NCI-H510A treated with DMSO at 0.1 percent for 48 hours (cell line): ENCODE results near the gene UBE2O.

ENCODE experiments used
- DNase-seq: peaks from one replicate; lab custom pipeline; 2025; lab: John Stamatoyannopoulos, UW

Gene UBE2O

DNA sequence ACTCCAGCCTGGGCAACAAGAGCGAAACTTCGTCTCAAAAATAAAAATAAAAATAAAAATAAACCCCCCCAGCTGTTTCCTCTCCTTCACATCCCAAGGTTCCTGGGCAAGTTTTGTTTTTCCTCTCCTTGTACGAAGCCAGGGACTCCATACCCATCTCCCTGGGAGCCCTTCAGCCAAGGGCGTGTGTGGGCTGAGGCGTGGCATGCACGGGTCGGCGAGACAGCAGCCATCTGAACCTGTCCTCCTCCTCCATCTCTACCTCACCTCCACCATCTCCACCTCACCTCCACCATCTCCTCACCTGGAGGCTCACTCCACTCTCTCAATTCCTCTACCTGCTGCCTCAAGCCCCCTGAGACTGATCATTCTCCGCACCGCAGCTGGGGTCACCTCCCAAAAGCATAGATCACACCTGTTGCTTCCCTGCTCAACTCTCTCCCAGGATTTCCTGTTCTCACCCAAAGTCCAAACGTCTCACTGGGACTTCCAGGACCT lies 31.3 kb upstream of the UBE2O start:
- DNase-seq: no peak

DNA sequence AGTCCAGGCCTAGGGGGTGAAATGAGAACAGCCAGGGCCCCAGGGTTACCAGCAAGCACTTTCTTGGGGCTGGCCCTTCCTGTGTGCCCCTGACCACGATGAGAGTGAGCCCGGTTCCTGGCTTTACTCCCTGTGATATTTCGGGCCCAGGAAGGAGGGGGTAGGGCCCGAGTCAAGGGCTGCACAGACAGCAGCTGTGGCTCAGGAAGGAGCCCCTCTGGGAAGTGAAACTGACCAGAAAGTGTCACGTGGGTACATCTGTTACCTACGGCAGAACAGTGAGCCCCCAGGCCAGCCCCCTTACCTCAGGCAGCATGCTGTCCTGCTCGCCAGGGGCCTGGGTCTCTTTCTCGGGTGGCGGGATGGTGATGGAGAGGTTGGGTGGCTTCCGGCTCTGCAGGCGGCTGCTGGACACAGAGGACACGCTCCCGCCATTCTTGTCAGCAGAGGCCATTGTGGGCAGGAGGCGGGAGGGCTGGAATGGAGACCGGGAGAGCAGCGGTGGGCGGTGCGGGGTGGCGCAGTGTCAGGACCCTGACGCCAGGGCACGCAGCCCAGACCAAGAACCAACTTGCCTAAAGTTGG lies 28.2 kb upstream of the UBE2O start:
- DNase-seq: no peak

DNA sequence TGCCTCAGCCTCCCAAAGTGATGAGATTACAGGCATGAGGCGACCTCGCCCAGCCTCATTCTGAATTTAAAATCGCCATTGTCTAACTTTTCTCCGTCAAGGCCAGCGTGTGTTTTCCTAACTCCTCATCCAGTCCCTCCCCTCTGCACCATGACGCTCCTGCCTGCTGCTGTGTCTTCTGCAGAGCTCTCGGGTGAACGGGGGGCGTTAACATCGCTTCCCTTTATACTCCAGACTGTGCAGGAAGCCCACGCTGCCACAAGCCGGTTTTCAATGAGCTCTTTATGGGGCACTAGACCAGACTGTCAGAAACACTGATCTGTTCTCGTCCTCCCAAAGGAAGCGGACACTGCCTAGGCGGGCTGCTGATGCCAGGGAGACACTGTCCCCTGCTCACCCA lies 27.7 kb upstream of the UBE2O start:
- no peak for DNase-seq

DNA sequence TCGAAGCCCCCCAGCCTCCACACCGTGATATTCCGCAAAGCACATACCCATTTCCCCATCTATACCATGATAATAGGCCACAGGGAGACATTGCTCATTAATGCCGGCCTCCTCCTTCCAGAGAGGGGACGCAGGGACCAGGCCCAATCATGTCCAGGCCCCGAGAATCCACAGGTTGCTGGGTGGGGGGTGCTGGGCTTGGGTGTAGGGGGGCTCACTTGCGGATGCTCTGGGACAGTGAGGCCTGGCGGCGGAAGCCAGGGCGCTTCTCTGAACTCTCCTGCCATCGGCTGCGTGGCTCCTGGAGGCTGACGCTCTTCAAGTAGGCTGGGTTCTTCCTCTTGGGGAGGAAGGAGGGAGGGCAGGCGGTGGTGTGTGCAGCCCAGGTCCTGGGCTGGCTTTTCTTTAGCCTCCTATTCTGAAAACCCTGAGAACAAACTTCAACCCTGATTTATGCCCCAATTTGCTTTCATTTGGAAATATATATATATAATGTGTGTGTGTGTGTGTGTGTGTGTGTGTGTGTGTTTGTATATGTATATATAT lies 26.6 kb upstream of the UBE2O start:
- DNase-seq: no peak

DNA sequence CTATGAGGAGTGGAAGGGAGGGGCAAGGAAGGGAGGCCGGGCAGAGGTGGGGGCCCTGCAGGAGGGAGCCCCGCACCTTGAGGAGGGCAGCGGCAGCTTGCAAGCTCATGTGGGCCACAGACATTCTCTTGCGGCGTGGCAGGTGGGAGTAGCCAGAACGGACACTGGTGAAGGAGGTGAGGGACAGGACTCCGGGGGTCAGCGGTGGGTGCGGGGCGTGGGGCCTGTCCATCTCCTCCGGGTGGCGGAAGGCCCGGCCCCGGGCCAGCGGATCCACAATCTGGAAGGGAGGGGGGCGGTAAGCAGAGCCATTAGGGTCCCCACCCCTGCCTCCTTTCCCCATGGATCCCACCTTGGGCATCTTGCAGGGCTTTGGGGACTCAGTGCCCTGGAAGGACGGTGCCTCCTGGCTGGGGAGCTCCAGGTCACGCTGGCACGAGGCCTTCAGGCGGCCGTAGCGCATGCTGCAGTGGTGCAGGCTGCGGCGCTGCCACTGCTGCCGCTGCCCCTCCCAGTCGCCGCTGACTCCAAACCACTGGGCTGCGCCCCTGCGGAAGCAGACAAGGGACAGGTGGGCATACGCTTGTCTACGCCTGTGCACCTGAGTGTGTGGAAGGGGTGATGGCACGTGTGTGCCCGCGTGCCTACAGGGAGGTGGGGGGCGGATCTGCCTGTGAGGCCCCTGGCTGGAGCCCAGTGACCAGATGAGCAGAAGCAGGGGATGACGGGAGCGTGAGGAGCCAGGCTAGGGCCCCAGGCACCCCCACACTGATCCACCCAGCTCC lies 26.0 kb upstream of the UBE2O start:
- no peak for DNase-seq

DNA sequence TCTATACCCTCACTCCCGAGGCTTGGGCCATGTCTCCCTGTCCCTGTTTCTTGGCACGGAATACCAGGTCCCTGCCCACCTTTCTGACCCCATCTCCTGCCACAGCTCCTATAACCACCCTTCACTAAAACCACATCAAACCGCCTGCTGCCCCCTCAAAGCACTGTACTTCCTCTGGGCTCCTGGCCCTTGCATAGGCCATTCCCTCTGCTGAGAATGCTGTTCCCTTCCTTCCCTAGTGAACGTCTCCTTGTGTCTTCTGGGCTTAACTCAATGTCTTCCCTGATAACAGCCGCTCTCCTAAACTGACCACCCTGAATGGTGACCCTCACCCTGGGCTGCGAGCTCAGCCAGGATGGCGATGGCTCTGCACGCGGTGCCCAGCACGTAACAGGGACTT lies 25.1 kb upstream of the UBE2O start:
- no peak for DNase-seq

DNA sequence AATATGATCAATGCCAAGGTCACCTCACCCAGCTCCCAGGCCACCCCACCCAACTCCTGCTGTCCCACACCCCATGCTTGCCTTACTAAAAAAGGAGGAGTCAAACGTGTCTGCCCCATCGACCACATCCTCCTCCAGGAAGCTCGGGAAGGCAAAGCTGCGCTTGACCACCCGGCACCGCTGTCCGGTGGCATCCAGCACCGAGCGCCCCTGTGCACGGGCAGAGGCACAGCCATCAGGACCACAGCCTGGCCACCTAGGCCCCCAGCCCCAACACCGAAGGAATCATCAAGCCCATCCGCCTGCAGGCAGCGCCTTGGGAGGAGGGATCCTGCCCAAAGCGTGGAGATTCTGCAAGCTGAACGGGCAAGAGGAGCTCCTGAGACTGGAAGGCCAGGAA lies 24.6 kb upstream of the UBE2O start:
- no peak for DNase-seq

DNA sequence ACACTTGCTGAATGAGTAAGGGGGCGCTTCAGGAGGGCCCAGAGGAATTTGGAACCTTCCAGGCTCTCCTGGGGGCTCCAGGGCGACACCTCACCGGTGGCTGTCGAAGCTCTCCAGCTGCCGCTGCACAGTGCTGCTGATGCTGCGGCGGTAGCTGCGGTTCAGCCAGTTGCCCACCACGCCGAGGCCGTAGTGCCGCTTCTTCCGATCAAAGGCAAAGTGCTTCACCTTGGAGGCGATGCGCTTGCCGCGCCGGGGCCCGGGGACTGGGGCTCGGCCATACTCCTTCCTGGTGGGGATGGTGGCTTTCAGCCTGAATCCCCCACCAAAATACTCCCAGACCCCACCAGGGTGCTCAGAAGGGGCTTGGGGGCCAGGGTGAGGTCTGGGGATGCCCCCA lies 23.8 kb upstream of the UBE2O start:
- DNase-seq: no peak

DNA sequence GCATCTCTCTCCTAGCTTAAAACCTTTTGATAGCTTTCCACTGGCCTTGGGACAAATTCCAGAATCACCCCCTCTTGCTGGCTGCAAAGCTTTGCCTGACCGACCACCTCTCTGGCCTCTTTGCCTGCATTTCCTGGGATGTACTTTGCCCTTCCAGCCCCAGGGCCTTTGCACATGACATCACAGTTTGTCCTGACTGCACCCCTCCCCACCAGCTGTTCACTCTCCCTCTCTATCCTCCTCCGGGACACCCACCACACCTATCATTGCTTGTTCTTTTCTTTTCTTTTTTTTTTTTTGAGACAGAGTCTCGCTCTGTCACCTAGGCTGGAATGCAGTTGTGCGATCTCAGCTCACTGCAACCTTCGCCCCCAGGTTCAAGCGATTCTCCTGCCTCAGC lies 22.4 kb upstream of the UBE2O start:
- no peak for DNase-seq

DNA sequence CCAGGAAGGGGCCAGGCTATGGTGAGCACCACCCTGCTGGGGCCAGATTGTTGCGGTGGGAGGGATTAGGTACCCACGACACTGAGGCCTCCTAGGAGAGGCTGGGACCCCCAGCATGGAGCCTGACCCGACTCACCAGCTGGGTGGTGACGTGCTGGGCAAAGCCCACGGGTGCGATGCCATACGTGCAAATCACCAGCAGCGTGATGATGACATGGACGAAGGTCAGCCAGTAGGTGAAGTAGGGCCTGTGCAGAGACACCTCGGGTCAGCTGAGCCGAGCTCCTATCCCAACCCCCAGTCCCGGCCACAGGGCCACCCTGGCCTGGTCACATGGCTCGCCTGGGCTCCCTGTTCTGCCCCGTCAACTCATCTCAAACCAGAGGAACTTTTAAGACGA lies 21.9 kb upstream of the UBE2O start:
- no peak for DNase-seq

DNA sequence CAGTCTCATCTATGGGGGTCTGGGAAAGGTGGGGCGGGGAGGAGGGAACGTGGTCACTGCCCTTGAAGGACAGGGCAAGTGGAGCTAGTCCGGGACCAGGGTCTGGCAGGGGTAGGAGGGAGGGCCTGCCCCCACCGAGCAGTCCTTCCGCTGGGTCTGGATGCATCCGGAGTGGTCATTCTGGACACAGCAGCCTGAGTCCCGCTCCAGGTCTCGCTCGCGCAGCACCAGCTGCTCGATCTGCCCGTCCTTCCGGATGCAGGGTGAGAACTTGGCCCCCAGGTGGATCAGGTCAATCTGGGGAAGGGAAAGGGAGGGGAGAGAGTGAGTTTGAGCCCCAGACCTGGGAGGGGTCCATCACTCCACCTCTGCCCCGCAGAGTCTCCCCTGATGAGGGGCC lies 21.3 kb upstream of the UBE2O start:
- no peak for DNase-seq

DNA sequence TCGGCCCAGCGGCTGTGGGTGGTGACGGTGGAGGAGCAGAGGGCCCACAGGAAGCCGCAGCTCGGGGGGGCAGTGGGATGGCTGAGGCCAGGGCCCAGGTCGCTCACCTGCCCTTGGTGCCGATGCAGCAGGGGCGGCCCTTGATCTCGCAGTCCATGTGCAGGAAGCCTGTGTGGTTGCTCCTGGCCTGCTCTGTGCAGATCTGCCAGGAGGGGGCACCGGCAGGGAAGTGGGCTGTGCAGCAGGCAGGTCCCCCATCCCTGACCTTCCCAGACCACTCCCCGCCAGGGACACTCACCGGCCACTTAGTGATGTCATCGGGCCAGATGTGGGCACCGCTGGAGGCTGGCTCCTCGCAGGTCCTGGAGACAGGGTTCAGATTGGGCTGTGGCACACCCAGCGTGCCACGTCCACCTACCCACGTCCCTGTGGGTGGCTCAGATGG lies 20.6 kb upstream of the UBE2O start:
- DNase-seq: no peak

DNA sequence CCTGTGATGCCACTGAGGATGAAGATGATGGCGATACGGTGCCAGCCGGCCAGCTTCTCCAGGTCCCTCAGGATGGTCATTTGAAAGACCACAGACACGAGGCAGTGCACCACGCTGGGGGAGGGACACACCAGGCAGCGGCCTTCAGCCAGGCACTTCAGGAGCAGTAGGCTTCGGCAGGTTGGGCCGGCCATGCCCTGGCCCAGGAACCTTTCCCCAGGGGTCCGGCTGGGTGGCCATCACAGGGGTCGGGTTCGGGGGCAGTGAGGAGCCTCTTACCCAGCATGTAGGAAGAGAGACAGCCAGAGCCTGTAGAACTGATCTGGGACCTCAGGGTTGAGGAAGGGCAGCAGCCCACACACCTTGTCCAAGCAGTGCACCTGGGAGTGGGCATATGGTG lies 19.8 kb upstream of the UBE2O start:
- no peak for DNase-seq

DNA sequence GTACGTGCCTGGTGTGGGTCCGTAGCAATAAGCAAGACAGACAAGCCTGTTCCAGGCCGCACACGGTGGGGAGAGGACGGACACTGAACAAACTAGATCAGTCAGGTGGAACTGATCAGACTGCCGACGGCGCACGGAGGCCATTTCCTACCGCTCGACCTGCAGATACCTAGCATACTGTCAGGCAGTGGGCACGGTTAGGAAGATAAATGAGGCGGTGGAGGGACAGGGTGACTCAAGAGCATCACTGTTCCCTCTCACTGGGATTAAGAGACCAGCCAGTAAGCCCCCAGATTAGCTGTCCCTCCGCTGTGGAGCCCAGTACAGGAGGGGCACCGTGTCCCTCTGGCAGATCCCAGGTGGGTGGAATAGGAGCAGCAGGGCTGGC lies 19.3 kb upstream of the UBE2O start:
- no peak for DNase-seq

DNA sequence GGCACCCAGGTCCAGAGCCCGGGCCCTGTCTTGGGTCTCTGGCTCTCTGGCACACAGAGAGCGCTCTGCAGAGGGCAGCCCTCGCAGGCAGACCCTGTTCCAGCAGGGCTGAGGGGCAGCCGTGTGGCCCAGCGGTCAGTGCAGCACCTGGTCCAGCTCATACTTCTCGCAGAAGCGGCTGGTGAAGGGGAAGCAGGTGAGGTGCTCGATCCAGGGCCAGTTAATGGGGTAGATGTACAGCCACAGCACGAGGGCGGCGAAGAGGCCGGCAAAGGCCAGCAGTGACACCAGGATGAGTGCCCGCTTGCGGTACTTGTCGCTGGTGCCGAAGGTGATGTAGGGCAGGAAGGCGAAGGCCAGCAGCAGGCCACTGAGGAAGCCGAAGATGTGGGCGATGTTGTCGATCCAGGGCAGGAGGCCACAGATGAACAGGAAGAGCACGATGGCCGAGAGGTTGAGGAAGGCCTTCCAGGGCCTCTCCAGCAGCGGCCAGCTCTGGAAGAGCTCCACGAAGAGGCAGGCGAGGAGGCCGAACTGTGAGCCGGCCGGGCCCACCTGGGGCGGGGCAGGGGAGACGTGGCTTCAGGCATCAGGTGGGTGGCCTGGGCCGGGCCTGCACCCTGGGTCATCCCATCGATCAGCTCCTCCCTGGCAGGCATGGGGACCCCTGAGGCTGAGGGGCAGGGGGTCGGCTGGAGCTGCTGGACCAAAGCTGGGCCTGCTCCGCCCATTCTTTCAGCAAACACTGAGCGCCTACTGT lies 18.7 kb upstream of the UBE2O start:
- no peak for DNase-seq

DNA sequence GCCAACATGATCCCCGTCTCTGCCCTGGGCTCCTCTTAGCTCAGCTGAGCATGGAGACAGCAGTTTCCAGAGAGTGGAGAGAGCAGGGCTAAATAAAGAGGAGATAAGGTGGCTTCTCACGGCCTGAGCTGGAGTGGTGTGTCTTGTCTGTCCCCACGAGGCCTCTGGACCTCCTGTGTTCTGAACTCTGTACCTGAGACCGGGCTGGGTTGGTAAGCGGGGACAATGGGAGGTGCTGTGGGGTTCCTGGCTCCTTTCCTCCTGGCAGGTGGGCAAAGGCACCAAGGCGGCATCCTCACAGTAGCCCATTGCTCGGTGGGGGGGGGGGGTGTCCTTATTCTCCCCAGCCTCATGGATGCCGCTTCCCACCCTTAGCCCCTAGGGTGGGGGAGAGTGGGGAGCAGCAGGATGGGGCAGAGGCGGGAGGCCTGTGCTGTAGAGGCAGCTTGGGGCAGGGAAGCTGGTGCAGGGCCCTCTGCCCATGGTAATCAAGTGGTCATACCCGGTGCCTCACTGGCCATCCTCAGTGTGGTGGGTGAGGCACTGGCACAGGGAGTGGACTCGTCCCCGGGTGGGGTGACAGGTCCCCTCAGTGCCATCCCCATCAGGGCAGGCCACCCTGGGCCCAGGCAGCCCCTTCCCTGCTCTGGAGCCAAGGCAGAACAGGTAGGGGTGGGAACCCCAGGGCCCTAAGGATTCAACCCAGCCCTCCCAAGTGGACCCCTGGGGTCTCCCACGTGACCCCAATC lies 17.2 kb upstream of the UBE2O start:
- no peak for DNase-seq

DNA sequence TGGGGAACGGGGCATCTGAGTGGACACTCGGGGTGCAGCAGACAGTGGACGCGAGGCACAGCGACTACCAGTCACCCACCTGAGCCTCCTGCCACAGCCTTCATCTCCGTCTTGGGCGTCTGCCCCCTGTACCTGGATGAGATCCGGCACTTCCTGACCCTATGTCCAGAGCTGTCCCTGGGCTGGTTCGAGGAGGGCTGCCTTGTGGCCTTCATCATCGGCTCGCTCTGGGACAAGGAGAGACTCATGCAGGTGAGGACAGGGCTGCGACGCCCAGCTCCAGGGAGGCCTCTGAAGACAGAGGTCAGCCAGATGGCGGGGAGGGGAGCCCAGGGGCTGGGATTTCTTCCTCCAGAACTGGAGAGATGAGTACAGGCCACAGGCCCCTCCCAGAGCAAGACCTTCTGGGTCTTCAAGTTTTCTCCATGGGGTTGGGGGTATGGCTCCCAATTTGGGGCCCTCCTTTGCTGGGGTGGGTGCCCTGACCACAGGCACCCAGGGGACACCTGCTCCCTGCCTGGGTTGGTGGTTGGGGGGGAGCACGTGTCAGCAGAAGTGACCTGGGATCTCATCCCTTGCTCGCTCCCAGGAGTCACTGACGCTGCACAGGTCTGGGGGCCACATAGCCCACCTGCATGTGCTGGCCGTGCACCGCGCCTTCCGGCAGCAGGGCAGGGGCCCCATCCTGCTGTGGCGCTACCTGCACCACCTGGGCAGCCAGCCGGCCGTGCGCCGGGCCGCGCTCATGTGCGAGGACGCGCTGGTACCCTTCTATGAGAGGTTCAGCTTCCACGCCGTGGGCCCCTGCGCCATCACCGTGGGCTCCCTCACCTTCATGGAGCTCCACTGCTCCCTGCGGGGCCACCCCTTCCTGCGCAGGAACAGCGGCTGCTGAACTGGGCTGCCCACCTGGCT lies 16.4 kb upstream of the UBE2O start:
- no peak for DNase-seq

DNA sequence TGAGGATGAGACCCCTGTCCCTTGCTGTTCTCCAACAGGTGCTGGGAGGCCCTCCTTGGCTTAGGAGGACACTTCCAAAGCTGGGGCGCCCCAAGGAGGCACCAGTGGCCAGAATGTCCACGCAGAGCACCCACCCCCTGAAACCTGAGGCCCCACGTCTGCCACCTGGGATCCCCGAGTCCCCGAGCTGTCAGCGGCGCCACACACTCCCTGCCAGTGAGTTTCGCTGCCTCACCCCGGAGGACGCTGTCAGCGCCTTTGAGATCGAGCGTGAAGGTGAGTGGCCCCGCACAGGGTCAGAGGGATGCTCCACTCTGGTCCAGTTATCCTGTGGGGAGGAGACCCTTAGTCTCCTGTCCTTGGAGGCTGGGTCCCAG lies 15.7 kb upstream of the UBE2O start:
- no peak for DNase-seq

DNA sequence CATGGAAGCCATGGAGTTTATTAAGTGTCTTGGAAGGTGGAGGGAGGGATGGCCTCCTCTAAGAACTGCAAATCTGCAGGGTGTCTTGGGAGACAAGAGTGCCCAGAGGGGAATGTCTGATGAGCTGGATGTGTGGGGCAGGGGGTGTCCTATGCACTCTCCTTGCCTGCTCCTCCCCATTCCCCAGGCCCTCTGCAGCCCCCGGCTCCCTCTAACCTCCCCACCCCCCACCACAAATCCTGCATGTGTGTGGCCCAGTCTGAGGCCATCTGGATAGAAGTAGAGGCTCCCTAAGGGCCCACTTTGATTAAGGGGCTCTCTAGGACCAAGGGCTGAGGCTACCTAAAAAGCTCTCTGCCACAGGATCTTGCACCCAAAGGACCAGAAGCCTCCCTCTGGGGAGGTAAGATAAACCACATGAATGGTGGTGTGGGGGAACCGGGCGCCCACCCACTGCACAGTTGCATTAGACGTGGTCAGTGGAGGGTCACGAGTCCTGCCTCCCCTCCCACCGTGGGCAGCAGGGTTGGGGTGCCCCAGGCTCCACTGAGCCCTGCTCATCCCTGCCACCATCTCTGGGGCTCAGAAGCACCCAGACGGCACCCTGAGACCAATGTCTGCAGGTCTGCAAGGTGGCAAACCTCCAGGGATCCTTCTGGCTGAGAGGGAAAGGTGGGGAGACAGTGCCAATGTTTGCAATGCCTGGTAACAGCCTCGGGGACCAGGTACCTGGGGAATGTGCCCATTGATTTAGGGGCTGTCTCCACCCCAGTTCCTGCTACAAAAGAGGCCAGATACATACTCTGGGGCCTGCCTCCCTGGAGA lies 15.1 kb upstream of the UBE2O start:
- no peak for DNase-seq

DNA sequence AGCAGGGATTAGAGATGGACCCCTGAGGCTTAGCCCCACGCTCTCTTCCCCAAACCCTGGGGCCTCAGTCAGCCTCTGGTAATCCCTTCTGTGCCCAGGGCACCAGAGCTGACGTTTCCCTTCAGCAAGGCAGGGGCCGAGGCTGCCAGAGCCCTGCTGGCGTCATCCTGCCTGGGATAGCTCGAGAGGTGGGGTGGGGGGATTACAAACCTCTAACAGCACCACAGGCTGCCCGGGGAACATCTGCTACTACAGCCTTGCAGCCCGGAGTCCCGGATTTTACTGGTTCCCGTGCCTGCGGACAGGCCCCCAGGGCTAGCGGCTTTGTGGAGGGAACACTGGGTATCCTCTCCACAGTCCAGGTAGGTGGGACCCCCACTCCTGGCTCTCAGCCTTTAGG lies 14.4 kb upstream of the UBE2O start, which contains the start of gene AANAT:
AANAT (plus strand) TSS at position 238 of the 400 bp plus-strand sequence. CDS start 1,144 bp downstream, outside the sequence.
- DNase-seq: no peak
